GM18858 (cell line): ENCODE results near the gene SNAPIN.

Source experiments
- ATAC-seq: cut with Tn5 transposase; IDR thresholded peaks from one replicate; pipeline ENCODE4 v1.9.1; 2021; ENCODE audit not compliant: unreplicated experiment

Gene SNAPIN

DNA sequence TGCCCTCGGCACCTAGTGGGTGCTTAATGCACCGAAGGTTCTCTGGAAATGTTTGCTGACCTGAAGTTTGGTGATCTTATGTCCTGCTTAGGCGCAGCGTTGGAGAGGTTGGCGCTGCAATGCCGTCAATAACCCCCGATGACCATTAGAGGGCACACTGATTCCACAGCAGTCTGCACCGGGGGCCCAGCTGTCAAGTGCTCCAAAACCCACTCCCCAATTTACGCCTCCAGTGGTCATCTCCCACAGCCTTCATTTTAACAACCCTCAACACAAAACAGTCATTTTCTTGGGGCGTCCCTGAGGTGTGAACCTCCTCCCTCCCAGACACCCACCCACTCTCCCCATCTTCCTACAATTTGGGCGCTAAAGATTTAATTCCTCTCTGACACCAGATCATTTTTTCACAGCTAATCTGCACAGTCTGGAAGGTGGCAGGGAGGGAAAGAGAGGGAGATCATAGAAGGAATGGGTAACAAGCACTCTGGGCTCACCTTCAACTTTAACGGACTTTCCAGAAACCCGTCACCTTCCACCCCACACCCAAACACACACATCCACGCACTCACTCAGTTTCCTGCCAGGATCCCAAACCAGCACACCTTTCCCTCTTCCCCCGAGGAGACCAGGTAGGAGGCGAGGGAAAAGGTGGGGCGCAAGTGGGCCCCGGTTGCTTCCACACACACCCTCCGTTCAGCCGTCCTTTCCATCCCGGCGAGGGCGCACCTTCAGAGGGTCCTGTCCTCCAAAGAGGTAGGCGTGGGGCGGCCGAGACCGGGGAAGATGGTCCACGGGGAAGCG lies 19.4 kb downstream of the SNAPIN start:
- ATAC-seq: no peak

DNA sequence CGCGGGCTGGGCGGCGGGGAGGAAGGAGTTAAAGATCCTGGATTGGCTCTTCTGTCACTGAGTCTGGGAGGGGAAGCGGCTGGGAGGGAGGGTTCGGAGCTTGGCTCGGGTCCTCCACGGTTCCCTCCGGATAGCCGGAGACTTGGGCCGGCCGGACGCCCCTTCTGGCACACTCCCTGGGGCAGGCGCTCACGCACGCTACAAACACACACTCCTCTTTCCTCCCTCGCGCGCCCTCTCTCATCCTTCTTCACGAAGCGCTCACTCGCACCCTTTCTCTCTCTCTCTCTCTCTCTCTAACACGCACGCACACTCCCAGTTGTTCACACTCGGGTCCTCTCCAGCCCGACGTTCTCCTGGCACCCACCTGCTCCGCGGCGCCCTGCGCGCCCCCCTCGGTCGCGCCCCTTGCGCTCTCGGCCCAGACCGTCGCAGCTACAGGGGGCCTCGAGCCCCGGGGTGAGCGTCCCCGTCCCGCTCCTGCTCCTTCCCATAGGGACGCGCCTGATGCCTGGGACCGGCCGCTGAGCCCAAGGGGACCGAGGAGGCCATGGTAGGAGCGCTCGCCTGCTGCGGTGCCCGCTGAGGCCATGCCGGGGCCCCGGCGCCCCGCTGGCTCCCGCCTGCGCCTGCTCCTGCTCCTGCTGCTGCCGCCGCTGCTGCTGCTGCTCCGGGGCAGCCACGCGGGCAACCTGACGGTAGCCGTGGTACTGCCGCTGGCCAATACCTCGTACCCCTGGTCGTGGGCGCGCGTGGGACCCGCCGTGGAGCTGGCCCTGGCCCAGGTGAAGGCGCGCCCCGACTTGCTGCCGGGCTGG lies 20.2 kb downstream of the SNAPIN start, which contains the start of gene NPR1:
Gene NPR1, plus strand, starts transcription at position 170 of the 818 bp plus-strand sequence. Its CDS starts 421 bp downstream, at position 591.
- ATAC-seq: no peak

DNA sequence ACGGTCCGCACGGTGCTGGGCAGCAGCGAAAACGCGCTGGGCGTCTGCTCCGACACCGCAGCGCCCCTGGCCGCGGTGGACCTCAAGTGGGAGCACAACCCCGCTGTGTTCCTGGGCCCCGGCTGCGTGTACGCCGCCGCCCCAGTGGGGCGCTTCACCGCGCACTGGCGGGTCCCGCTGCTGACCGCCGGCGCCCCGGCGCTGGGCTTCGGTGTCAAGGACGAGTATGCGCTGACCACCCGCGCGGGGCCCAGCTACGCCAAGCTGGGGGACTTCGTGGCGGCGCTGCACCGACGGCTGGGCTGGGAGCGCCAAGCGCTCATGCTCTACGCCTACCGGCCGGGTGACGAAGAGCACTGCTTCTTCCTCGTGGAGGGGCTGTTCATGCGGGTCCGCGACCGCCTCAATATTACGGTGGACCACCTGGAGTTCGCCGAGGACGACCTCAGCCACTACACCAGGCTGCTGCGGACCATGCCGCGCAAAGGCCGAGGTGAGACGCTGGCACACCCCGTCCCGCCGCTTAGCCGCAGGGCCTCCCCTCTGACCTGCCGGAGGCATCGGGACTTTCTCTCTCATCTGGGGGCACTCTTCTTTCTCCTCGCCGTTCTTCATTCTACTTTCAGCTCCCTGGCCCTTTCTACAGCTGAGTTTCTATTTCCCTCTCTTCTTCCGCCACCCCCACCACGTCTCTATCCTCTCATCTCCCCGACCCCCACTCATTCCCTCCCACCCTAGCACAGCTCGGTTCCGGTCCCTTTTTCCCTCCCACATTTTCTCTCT lies 21.0 kb downstream of the SNAPIN start:
- no peak for ATAC-seq

DNA sequence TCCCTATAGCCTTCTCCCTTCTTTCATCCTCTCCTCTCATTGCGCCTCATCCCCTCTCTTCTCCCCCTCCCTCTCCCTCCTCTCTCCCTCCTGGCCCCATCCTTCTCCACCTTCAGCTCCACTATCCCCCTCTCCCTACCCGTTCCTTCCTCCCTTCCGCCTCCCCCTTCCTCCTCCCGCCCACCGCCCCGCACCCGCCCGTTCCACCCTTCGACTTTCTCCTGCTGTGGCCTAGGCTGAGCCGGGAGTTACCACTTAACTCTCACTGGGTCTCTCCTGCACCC lies 21.6 kb downstream of the SNAPIN start:
- no peak for ATAC-seq

DNA sequence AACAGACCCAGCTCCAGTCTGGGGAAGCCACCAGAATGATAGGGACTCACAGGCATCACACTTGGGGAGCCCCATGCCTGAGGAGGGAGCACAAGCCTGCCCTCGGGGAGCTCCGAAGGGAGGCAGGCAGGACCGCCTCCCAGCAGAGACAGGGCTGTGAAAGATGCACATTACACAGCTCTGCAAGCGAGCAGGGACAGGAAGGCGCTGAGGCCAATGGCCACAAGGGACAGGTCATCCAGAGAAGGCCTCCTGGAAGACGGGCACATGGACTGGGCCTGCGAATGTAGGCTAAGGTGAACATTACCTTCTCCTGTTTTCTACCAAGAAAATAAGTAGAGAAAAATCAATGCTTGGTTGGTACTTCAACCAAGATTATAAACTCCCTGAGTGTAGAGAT lies 24.2 kb downstream of the SNAPIN start:
- no peak for ATAC-seq

DNA sequence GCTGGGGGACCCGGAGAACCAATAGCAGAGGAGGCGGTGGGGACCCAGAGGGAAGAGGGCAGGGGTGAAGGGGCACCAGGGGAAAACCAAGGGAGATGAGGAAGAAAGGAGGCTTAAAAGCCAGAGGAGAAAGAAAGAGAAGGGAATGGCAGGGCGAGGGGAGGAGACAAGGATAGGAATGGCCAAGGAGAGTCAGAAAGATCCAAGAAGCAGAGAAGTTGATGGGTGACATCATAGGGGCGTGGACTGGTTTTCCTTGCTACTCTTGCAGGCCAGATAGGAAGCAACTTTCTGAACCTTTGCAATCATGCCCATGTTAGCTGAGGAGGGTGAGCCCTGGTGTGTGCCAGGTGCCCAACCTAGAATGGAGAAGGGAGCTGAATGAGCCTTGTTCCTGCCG lies 25.4 kb downstream of the SNAPIN start:
- ATAC-seq: no peak

DNA sequence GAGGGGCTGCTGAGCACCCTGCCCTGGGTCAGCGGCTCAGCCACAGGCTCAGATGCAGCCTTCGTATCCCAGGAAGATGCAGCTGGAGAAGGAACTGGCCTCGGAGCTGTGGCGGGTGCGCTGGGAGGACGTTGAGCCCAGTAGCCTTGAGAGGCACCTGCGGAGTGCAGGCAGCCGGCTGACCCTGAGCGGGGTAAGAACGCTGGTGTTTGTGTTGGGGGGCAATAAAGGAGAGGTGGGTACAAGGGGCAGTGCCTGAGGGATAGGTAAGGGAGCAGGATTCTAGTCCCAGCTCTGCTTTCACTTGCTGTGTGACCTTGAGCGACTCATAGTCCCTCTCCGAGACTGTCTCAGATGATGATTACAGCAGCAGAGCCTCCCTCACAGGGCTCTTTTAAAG lies 26.4 kb downstream of the SNAPIN start:
- no peak for ATAC-seq

DNA sequence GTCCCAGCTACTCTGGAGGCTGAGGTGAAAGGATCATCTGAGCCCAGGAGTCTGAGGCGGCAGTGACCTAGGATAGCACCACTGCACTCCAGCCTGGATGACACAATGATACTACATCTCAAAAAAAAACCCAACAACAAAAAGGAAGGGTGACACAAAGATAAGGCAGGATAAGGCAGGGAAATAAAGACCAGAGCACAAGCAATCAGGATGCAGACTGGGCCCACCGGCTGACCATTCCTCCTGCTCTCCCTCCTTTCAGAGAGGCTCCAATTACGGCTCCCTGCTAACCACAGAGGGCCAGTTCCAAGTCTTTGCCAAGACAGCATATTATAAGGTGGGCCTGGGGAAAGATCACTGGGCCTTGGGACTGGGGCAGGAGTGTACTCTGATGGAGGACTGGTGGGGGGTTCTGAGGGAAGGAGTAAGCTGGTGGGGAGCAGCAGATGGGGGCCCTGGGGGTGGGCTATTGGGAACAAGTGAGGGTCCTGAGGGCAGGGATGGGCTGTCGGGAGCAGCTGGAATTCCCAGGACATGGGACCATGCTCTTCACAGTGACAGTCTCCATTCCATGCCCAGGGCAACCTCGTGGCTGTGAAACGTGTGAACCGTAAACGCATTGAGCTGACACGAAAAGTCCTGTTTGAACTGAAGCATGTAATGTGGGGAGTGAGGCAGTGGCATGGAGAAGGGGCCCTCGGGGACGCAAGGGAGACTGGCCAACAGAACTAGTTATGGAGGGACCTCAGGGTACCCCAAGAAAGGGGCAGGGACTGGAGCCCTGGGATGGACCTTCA lies 27.2 kb downstream of the SNAPIN start:
- ATAC-seq: no peak

DNA sequence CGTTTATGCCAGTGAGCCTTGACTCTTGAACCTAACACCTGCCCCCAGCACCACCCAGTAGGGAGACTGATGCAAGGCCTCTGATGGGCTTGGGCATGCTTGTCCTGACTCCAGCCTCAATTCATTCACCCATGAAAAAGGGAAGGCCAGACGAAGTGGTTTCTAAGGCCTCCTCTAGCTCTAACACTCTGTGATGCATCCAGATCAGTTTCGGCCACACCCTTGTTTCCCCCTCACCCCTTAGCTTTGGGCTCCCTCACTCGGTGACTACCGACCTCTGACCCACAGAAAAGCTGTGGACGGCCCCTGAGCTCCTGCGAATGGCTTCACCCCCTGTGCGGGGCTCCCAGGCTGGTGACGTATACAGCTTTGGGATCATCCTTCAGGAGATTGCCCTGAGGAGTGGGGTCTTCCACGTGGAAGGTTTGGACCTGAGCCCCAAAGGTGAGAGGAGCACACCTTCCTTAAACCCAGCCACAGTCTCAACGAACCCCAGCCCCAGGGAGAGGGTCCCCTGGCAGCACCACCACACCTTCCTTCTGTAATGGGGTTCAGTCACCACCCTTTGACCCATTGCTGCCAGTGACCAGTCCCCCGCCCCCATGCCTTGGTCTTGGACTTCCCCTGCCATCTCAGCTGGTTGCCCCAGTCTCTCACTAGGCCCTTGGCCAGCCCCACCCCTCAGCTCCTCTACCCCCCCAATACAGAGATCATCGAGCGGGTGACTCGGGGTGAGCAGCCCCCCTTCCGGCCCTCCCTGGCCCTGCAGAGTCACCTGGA lies 29.0 kb downstream of the SNAPIN start:
- no peak for ATAC-seq

DNA sequence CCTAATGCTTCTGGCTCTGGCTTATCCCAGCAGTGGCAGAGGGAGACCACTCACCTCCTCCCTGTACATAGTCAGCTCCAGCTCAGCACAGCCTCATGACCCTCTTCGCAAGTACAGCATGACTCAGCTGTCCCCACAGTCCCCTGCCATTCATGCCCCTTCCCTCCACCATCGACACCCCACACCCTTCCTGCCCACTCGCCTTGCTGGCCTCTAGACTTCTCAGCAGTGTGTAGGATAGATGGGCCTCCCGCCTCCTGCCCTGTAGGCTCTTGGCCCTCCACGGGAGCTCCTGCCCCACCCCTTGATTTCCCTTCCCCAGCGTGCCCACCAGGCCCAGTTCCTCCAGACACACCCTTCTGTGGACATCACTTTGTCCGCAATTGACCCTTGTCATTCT lies 29.8 kb downstream of the SNAPIN start:
- ATAC-seq: no peak

DNA sequence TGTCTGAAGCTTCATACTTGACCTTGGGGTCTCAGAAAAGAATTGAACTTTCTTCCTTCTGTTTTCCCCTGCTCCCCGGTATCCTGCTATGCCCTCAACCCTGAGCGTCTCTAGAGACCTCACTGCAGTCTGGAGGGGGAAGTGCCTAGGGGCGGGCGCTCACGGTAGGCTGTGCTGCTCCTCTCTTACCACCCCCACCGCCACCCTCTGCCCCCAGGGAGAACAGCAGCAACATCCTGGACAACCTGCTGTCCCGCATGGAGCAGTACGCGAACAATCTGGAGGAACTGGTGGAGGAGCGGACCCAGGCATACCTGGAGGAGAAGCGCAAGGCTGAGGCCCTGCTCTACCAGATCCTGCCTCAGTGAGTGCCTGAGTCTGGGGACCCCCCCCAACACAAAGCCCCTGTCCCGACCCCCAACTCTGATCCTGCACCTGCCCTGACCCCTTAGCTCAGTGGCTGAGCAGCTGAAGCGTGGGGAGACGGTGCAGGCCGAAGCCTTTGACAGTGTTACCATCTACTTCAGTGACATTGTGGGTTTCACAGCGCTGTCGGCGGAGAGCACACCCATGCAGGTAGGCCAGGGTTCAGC lies 30.3 kb downstream of the SNAPIN start:
- no peak for ATAC-seq

DNA sequence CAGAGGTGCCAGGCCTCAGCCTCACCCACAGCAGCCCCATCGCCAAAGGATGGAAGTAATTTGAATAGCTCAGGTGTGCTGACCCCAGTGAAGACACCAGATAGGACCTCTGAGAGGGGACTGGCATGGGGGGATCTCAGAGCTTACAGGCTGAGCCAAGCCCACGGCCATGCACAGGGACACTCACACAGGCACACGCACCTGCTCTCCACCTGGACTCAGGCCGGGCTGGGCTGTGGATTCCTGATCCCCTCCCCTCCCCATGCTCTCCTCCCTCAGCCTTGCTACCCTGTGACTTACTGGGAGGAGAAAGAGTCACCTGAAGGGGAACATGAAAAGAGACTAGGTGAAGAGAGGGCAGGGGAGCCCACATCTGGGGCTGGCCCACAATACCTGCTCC lies 35.0 kb downstream of the SNAPIN start:
- no peak for ATAC-seq

DNA sequence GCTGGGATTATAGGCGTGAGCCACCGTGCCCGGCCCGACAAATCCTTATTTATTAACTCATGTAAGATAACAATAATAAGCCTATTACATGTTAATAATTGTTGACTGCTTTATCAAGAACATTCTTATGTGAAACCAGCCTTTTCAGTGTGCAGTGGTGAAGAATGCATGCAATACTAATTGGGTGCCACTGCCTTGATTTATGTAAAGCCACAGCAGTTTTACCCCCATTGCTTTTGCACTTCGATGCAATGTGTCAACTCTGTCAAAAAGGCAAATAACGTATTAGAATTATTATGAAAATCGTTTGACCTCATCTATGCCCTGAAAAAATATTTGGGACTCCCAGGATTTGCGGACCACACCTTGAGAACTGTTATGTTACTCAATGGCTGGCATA lies 38.2 kb downstream of the SNAPIN start:
- ATAC-seq: no peak

DNA sequence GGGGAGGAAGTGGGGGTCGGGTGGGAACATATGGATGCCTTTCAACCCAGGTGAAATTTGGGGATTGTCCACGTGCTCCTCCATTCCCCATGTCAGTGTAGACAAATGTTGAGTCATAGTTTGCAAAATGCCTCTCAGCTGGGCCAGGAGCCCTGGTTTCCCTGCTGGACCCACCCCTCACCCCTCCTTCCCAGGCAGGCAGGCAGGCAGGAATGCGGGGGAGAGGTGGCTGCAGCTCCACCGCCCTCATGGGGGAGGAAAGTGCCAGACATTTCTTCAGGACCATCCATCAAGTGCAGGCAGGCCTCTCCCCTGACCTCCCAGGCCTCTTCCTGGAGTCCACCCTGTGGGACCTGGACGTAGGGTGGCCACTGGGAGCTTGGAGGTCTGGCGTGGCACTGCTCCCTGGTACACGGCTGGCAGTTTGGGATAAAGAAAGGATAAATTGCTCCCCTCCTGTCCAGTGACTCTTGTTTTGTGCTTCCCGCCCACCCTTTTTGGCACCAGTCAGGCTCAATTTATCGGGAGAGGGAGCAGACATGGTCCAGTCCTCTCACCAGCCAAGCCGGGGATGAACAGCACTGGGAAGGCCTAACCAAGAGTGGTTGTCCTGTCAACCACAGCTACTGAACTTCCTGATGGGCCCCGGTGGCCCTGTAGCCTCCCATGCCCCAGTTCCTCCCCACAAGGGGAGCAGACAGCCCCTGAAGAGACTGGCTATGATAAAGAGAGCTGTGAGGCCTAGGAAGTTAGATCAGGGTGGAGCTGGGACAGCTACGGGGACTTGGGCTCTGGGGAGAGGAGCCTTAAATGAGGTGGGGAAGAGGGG lies 38.9 kb downstream of the SNAPIN start:
- ATAC-seq: no peak

DNA sequence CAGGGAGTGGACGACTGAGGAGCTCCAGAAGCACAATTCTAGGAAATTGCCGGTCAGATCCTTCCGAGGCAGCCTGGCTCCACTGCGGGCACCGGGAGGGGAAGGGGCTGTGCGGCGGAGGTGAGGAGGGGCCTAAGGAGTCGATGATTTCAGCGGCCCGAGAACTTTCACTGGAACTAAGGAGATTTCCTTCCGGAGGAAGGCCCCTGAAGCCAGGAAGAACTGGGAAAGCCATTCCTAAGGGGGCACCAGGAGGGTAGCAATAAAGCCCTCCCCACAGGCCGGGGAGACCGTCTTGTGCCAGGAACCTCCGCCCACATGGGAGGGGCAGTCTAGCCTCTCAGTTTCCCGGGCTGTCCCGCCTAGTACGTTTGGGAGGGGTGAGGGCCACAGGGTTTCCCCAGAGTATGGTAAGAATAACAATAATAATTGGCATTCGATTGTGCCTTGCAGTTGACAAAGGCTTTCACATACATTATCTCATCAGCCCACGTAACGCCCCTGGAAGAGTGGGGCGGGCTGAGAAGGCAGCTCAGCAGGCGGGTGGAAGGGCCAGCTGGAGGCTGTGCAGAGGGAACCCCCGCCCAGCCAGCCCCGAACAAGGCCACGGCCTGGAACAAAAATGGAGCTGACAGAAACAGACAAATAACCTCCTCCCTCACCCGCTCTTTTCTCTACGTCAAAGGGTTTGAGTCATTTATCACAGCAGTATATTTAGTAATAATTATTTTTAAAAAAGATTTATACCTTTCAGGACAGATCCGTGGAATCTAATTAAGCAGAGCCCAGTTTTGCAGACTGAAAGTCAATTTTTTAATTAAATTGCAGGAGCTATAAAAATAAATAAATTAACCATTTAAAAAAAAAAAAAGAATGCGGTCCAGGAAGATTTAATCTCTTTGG lies 39.8 kb downstream of the SNAPIN start:
- no peak for ATAC-seq

DNA sequence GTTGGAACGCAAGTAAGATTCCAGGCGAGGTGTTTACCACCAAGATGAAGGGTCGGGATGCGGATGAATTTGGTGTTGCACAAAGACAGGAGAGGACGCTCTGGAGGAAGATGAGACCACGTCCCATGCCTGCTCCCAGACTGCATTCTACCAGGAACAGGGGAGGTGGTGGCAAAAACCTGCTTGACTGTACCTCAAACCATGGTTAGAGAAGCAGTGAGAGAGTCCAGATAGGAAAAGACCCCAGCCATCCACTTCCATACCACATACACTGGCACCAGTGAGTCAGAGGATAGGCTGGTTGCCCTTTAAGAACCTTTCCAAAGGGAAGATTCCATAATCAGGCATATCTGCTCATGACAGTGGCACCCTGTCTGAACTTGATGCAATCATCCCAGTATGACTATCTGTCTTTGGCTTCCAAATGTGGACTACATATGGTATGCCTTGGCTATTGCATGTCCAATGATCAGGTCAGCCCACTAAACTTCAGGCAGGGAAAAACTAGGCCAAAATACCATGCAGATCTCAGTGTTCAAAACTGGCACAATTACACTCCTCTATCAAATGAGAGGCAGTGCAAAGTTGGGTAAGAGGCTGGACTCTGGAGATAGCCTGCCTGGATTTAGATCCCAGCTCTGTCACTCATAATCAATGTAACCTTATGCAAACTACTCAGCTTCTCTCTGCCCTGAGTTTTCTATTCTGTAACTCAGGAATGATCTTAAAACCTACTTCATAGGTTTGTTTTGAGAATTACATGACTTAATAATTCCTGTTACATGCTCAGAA lies 40.6 kb downstream of the SNAPIN start:
- no peak for ATAC-seq

DNA sequence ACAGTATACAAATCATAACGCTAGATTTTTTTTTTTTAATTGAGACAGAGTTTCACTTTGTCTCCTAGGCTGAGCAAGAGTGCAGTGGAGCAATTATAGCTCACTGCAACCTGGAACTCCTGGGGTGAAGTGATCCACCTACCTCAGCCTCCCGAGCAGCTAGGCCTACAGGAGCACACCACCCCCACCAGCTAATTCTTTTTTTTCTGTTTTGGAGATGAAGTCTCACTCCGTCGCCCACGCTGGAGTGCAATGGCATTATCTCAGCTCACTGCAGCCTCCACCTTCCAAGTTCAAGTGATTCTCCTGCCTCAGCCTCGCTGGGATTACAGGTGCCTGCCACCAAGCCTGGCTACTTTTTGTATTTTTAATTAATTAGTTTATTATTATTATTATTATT lies 41.3 kb downstream of the SNAPIN start:
- no peak for ATAC-seq
